Caco-2 (cell line): ENCODE data around the gene PYCR2. TPM values are rescaled to one million over a fixed set of nuclear protein-coding genes. Genes with fewer than 3 reads are reported as not detected.

Experiments used
- BruUV-seq: library from RNA; stranded (reverse); fragments of 400-500 nt; replicated peaks from 2 replicates; lab custom pipeline; 2021; lab: Mats Ljungman, UMichigan
- CTCF ChIA-PET: fragments of 300-600 bp; sonication (Branson Sonifier 250); formaldehyde crosslinking; loops from one replicate; lab custom pipeline; 2022; ENCODE audit warnings: antibody characterized with exemption; lab: Charles Lee
- POLR2A ChIA-PET: fragments of 300-600 bp; sonication (Branson Sonifier 250); formaldehyde crosslinking; loops from one replicate; lab custom pipeline; 2022; ENCODE audit warnings: antibody characterized with exemption; lab: Charles Lee
- DNase-seq, 2 experiments: peaks; one replicate each; pipeline versions ENCODE4 v3.0.0 to v3.0.0-alpha.2; 2020 to 2022
- H3K27me3 ChIP-seq: replicated peaks from 2 replicates; pipeline ENCODE4 v1.6.0; 2011; ENCODE audit warnings: low read length; ENCODE audit not compliant: control insufficient read depth, insufficient read depth
- H3K36me3 ChIP-seq: 2 replicates; pipeline ENCODE4 v1.5.1; 2011; ENCODE audit warnings: low read length; ENCODE audit not compliant: control insufficient read depth, insufficient read depth
- H3K4me1 ChIP-seq: fragments of 250-450 bp; sonication (Bioruptor Pico); 2 replicates; pipeline ENCODE4 v1.5.1; 2020; ENCODE audit warnings: mild to moderate bottlenecking
- H3K4me3 ChIP-seq: 2 replicates; pipeline ENCODE4 v1.5.1; 2011; ENCODE audit warnings: low read depth, mild to moderate bottlenecking, control low read depth, low read length
- H3K9me3 ChIP-seq: fragments of 250-450 bp; sonication (Bioruptor Pico); 2 replicates; pipeline ENCODE4 v1.5.1; 2020; ENCODE audit warnings: mild to moderate bottlenecking, moderate library complexity
- H3K27ac Mint-ChIP-seq: one replicate; pipeline ENCODE4 v1.8.0; 2022; ENCODE audit warnings: mixed read lengths; ENCODE audit not compliant: unreplicated experiment
- H3K27me3 Mint-ChIP-seq: one replicate; pipeline ENCODE4 v1.8.0; 2022; ENCODE audit warnings: mixed read lengths; ENCODE audit not compliant: insufficient read depth, unreplicated experiment
- H3K36me3 Mint-ChIP-seq: one replicate; pipeline ENCODE4 v1.8.0; 2022; ENCODE audit warnings: mild to moderate bottlenecking, mixed read lengths; ENCODE audit not compliant: insufficient read depth, unreplicated experiment
- H3K4me1 Mint-ChIP-seq: one replicate; pipeline ENCODE4 v1.8.0; 2022; ENCODE audit warnings: low read depth, mixed read lengths; ENCODE audit not compliant: unreplicated experiment
- H3K4me3 Mint-ChIP-seq: one replicate; pipeline ENCODE4 v1.8.0; 2022; ENCODE audit warnings: mild to moderate bottlenecking, moderate library complexity, mixed read lengths; ENCODE audit not compliant: unreplicated experiment
- H3K9me3 Mint-ChIP-seq: one replicate; pipeline ENCODE4 v1.8.0; 2022; ENCODE audit warnings: mixed read lengths; ENCODE audit not compliant: unreplicated experiment
- CTCF ChIP-seq, 2 experiments: fragments of 200-600 bp in 1 of 2; IDR thresholded peaks; 1 replicate in 1 of 2; 2 replicates in 1 of 2; pipeline versions ENCODE4 v1.5.1 to v1.8.0; 2011 to 2022; ENCODE audit warnings: antibody characterized with exemption in 1 of 2, control low read depth in 1 of 2, inconsistent platforms in 1 of 2, low read depth in 1 of 2, low read length in 1 of 2, mild to moderate bottlenecking in 1 of 2, moderate library complexity in 1 of 2; ENCODE audit not compliant: insufficient read depth in 1 of 2, severe bottlenecking in 1 of 2, unreplicated experiment in 1 of 2
- intact Hi-C: fragments of 100-400 bp; cut with micrococcal nuclease; formaldehyde crosslinking; loops from one replicate; pipeline ENCODE4 v1.10.0; 2022; ENCODE audit not compliant: unreplicated experiment
- total RNA-seq: library from RNA; stranded (reverse); gene quantifications from 2 replicates; pipeline ENCODE4 v1.2.3, GENCODE V29; 2022

The PYCR2 gene
- total RNA-seq, 1 experiment from 2014 or later: 73.7 TPM

GRCh38 chr1:225917101-225917500 is 6.9 kb downstream of the PYCR2 start:
- Mint-ChIP-seq H3K4me3 (no peak overlapping the region), H3K4me1 (no peaks in the 10 kb centered on the region), H3K9me3 (no peaks in the 10 kb centered on the region), H3K27ac (no peak overlapping the region), H3K27me3 (no peaks in the 10 kb centered on the region), H3K36me3 (peaks cover 21% of the 10 kb centered on the region)
- Histone ChIP-seq H3K9me3 (no peaks in the 10 kb centered on the region), H3K36me3 (peaks cover 2% of the 10 kb centered on the region), H3K4me1 (no peaks in the 10 kb centered on the region), H3K27me3 (no peaks in the 10 kb centered on the region), H3K4me3 (no peak overlapping the region)
- intact Hi-C loops: no loop called here
- ChIA-PET CTCF (no interaction called here), POLR2A (no interaction called here)
- no peak for DNase-seq
- BruUV-seq: no TSS peak
- TF ChIP-seq CTCF (IDR thresholded peaks at IDR 0.05; ENCODE audit: insufficient read depth in 1 of 2, low read depth in 1 of 2, low read length in 1 of 2, severe bottlenecking in 1 of 2, unreplicated experiment in 1 of 2): no peak

- intact Hi-C loops: no loop called here
- H3K27me3 Mint-ChIP-seq: no peaks in the 10 kb centered on the region
- no peaks in the 10 kb centered on the region for H3K4me1 Mint-ChIP-seq
- ChIA-PET POLR2A (no interaction called here), CTCF (interaction anchor here (0.5 kb wide), 1 partner anchor 169 kb away, joined by 4 read pairs; no protein-coding TSS in a partner anchor)
- DNase-seq: no peak
- TF ChIP-seq CTCF (IDR thresholded peaks at IDR 0.05; ENCODE audit: insufficient read depth in 1 of 2, low read depth in 1 of 2, low read length in 1 of 2, severe bottlenecking in 1 of 2, unreplicated experiment in 1 of 2): no peak
- BruUV-seq: no TSS peak
- H3K27ac Mint-ChIP-seq: no peak overlapping the region
- no peaks in the 10 kb centered on the region for H3K9me3 Mint-ChIP-seq
- H3K4me1 ChIP-seq: no peaks in the 10 kb centered on the region
- peaks cover 2% of the 10 kb centered on the region; the same call in 1 of the 2 replicates for H3K36me3 ChIP-seq
- no peaks in the 10 kb centered on the region for H3K9me3 ChIP-seq
- no peak overlapping the region for H3K4me3 ChIP-seq
- H3K36me3 Mint-ChIP-seq: peaks cover 14% of the 10 kb centered on the region
- no peaks in the 10 kb centered on the region for H3K27me3 ChIP-seq
- H3K4me3 Mint-ChIP-seq: no peak overlapping the region
Observed at GRCh38 chr1:225915538-225915991, 8.5 kb downstream of the PYCR2 start.

- H3K4me1 ChIP-seq: no peaks in the 10 kb centered on the region
- no peaks in the 10 kb centered on the region for H3K9me3 ChIP-seq
- BruUV-seq: no TSS peak
- Mint-ChIP-seq H3K4me3 (no peak overlapping the region), H3K27ac (no peak overlapping the region), H3K4me1 (no peaks in the 10 kb centered on the region), H3K36me3 (peaks cover 8% of the 10 kb centered on the region), H3K9me3 (no peaks in the 10 kb centered on the region), H3K27me3 (no peaks in the 10 kb centered on the region)
- no peaks in the 10 kb centered on the region for H3K27me3 ChIP-seq
- peaks cover under 1% of the 10 kb centered on the region; the same call in 1 of the 2 replicates for H3K36me3 ChIP-seq
- no peak for DNase-seq
- TF ChIP-seq CTCF (IDR thresholded peaks at IDR 0.05; ENCODE audit: insufficient read depth in 1 of 2, low read depth in 1 of 2, low read length in 1 of 2, severe bottlenecking in 1 of 2, unreplicated experiment in 1 of 2): no peak
- ChIA-PET CTCF (no interaction called here), POLR2A (no interaction called here)
- intact Hi-C loops: no loop called here
- H3K4me3 ChIP-seq: no peak overlapping the region
Observed at GRCh38 chr1:225914947-225915346, 9.1 kb downstream of the PYCR2 start.
